ENCODE measurements around the gene ZFR2. TPM values are rescaled to one million over a fixed set of nuclear protein-coding genes. Genes with fewer than 3 reads are reported as not detected.

The ZFR2 gene
- total and polyA plus RNA-seq, 2 of the 8 experiments (the other 6 are each of a cell fraction or from before 2014, with no cell fraction given), result 14.5 to 28.4 TPM

DNA sequence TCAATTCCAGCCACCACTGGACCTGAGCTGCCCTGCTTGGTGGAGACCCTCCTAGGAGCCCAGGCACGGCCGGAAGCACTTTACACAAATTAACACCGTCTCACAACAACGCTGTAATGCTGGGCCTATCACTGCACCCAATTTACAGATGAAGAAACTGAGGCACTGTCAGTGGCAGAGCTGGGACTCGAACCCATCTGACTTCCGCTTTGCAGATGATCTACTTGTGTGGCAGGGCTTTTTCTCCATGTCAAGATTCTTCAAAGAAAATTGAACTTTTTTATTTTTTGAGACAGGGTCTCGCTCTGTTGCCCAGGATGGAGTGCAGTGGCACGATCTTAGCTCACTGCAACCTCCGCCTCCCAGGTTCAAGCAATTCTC is 33.8 kb downstream of the ZFR2 start (continued):
- TF ChIP-seq, protein P1, sequence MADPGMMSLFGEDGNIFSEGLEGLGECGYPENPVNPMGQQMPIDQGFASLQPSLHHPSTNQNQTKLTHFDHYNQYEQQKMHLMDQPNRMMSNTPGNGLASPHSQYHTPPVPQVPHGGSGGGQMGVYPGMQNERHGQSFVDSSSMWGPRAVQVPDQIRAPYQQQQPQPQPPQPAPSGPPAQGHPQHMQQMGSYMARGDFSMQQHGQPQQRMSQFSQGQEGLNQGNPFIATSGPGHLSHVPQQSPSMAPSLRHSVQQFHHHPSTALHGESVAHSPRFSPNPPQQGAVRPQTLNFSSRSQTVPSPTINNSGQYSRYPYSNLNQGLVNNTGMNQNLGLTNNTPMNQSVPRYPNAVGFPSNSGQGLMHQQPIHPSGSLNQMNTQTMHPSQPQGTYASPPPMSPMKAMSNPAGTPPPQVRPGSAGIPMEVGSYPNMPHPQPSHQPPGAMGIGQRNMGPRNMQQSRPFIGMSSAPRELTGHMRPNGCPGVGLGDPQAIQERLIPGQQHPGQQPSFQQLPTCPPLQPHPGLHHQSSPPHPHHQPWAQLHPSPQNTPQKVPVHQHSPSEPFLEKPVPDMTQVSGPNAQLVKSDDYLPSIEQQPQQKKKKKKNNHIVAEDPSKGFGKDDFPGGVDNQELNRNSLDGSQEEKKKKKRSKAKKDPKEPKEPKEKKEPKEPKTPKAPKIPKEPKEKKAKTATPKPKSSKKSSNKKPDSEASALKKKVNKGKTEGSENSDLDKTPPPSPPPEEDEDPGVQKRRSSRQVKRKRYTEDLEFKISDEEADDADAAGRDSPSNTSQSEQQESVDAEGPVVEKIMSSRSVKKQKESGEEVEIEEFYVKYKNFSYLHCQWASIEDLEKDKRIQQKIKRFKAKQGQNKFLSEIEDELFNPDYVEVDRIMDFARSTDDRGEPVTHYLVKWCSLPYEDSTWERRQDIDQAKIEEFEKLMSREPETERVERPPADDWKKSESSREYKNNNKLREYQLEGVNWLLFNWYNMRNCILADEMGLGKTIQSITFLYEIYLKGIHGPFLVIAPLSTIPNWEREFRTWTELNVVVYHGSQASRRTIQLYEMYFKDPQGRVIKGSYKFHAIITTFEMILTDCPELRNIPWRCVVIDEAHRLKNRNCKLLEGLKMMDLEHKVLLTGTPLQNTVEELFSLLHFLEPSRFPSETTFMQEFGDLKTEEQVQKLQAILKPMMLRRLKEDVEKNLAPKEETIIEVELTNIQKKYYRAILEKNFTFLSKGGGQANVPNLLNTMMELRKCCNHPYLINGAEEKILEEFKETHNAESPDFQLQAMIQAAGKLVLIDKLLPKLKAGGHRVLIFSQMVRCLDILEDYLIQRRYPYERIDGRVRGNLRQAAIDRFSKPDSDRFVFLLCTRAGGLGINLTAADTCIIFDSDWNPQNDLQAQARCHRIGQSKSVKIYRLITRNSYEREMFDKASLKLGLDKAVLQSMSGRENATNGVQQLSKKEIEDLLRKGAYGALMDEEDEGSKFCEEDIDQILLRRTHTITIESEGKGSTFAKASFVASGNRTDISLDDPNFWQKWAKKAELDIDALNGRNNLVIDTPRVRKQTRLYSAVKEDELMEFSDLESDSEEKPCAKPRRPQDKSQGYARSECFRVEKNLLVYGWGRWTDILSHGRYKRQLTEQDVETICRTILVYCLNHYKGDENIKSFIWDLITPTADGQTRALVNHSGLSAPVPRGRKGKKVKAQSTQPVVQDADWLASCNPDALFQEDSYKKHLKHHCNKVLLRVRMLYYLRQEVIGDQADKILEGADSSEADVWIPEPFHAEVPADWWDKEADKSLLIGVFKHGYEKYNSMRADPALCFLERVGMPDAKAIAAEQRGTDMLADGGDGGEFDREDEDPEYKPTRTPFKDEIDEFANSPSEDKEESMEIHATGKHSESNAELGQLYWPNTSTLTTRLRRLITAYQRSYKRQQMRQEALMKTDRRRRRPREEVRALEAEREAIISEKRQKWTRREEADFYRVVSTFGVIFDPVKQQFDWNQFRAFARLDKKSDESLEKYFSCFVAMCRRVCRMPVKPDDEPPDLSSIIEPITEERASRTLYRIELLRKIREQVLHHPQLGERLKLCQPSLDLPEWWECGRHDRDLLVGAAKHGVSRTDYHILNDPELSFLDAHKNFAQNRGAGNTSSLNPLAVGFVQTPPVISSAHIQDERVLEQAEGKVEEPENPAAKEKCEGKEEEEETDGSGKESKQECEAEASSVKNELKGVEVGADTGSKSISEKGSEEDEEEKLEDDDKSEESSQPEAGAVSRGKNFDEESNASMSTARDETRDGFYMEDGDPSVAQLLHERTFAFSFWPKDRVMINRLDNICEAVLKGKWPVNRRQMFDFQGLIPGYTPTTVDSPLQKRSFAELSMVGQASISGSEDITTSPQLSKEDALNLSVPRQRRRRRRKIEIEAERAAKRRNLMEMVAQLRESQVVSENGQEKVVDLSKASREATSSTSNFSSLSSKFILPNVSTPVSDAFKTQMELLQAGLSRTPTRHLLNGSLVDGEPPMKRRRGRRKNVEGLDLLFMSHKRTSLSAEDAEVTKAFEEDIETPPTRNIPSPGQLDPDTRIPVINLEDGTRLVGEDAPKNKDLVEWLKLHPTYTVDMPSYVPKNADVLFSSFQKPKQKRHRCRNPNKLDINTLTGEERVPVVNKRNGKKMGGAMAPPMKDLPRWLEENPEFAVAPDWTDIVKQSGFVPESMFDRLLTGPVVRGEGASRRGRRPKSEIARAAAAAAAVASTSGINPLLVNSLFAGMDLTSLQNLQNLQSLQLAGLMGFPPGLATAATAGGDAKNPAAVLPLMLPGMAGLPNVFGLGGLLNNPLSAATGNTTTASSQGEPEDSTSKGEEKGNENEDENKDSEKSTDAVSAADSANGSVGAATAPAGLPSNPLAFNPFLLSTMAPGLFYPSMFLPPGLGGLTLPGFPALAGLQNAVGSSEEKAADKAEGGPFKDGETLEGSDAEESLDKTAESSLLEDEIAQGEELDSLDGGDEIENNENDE (IDR thresholded peaks at IDR 0.05; ENCODE audit: insufficient replicate concordance, low read length), result no peak
- no peak for TF ChIP-seq HDAC2 (IDR thresholded peaks at IDR 0.05; ENCODE audit: borderline replicate concordance in 1 of 2, low read depth in 2 of 2, low read length in 2 of 2)

Measured in H1 (cell line).